Parathyroid adenoma (tissue), 2 donors: Measurements from ENCODE around the gene UBTD1.

Experiments used
- H2AFZ ChIP-seq: fragments of 300-600 bp; sonication (generic); one replicate; pipeline ENCODE4 v1.7.0; 2017; ENCODE audit warnings: antibody characterized with exemption, mild to moderate bottlenecking
- H3K27ac ChIP-seq: fragments of 300-600 bp; sonication (generic); one replicate; pipeline ENCODE4 v1.7.0; 2017
- H3K27me3 ChIP-seq: fragments of 300-600 bp; sonication (generic); one replicate; pipeline ENCODE4 v1.7.0; 2017; ENCODE audit warnings: low read length; ENCODE audit not compliant: control insufficient read depth, insufficient read depth
- H3K36me3 ChIP-seq: fragments of 300-600 bp; sonication (generic); one replicate; pipeline ENCODE4 v1.7.0; 2017; ENCODE audit warnings: low read length; ENCODE audit not compliant: control insufficient read depth, insufficient read depth
- H3K4me1 ChIP-seq: fragments of 300-600 bp; sonication (generic); one replicate; pipeline ENCODE4 v1.7.0; 2017; ENCODE audit warnings: control low read depth
- H3K4me2 ChIP-seq: fragments of 300-600 bp; sonication (generic); one replicate; pipeline ENCODE4 v1.7.0; 2017; ENCODE audit warnings: low read length
- H3K4me3 ChIP-seq: fragments of 300-600 bp; sonication (generic); one replicate; pipeline ENCODE4 v1.7.0; 2017; ENCODE audit warnings: low read depth, low read length
- H3K79me2 ChIP-seq: fragments of 300-600 bp; sonication (generic); one replicate; pipeline ENCODE4 v1.7.0; 2017; ENCODE audit warnings: control low read depth
- H3K9ac ChIP-seq: fragments of 300-600 bp; sonication (generic); one replicate; pipeline ENCODE4 v1.7.0; 2017; ENCODE audit warnings: mild to moderate bottlenecking
- H3K9me3 ChIP-seq: fragments of 300-600 bp; sonication (generic); one replicate; pipeline ENCODE4 v1.7.0; 2017; ENCODE audit warnings: low read length; ENCODE audit not compliant: control insufficient read depth
- TF ChIP-seq, protein P1 (sequence below): fragments of 300-600 bp; sonication (generic); IDR thresholded peaks from one replicate; pipeline ENCODE4 v1.7.0; 2017; ENCODE audit warnings: antibody characterized with exemption, mild to moderate bottlenecking
- donor health status: primary hyperparathyroidism.

The UBTD1 gene

DNA sequence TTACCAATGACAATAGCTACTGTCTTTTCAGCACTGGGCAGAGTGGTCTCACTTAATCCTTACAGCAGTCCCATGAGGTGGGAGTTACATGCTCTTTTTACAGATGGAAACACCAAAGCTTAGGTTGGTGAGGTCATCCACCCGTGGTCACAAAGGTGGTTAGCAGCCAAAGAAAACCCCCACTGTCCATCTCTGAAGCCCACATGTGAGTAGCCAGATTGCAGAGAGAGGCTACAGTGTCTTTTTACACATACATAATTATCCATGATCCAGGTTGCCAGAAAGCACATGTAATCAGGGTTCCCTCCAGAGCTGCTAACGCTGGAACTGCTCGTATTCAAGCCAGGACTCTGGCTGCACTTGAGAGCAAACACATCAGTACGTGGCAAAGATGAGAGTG lies 49.2 kb downstream of the UBTD1 start:
- no peak overlapping the region for H3K4me2 ChIP-seq
- H2AFZ ChIP-seq: no peak overlapping the region
- H3K4me3 ChIP-seq: no peak overlapping the region
- no peaks in the 10 kb centered on the region for H3K9me3 ChIP-seq
- TF ChIP-seq, protein P1, sequence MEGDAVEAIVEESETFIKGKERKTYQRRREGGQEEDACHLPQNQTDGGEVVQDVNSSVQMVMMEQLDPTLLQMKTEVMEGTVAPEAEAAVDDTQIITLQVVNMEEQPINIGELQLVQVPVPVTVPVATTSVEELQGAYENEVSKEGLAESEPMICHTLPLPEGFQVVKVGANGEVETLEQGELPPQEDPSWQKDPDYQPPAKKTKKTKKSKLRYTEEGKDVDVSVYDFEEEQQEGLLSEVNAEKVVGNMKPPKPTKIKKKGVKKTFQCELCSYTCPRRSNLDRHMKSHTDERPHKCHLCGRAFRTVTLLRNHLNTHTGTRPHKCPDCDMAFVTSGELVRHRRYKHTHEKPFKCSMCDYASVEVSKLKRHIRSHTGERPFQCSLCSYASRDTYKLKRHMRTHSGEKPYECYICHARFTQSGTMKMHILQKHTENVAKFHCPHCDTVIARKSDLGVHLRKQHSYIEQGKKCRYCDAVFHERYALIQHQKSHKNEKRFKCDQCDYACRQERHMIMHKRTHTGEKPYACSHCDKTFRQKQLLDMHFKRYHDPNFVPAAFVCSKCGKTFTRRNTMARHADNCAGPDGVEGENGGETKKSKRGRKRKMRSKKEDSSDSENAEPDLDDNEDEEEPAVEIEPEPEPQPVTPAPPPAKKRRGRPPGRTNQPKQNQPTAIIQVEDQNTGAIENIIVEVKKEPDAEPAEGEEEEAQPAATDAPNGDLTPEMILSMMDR: no peak
- peaks cover 2% of the 10 kb centered on the region for H3K79me2 ChIP-seq
- H3K27me3 ChIP-seq: no peaks in the 10 kb centered on the region
- H3K4me1 ChIP-seq: peaks cover 1% of the 10 kb centered on the region
- no peaks in the 10 kb centered on the region for H3K36me3 ChIP-seq
- H3K9ac ChIP-seq: no peak overlapping the region
- no peak overlapping the region for H3K27ac ChIP-seq

DNA sequence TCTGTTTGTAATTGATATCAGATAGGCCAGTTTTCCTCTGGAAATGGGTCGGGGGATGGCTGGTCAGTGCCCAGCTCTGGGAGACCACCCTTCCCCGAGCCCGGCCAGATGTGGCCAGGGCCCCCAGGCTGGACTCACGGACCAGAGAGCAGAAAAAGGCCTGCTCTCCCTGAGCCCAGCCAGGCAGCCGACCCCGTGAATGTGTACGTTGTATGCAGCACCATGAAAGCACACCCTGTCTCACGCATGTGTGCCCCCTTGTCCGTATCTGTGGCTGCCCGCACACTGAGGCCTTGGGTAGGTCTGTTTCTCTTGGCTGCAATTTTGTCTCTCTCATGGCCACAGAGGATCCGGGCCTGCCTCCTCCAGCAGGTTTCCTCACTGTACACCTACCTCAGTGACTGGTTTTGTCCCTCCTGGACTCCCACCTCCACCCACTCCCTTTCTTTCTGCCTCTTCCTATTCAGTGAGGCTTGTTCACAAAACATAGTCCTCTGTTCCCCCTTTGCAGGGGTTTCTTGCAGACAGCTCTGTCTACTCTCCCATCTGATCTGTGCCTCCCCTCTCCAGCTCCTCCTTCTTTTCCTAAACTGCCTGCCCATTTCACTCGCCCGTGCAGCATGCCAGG lies 50.2 kb downstream of the UBTD1 start:
- H3K4me1 ChIP-seq: peaks cover 4% of the 10 kb centered on the region
- no peak overlapping the region for H3K9ac ChIP-seq

DNA sequence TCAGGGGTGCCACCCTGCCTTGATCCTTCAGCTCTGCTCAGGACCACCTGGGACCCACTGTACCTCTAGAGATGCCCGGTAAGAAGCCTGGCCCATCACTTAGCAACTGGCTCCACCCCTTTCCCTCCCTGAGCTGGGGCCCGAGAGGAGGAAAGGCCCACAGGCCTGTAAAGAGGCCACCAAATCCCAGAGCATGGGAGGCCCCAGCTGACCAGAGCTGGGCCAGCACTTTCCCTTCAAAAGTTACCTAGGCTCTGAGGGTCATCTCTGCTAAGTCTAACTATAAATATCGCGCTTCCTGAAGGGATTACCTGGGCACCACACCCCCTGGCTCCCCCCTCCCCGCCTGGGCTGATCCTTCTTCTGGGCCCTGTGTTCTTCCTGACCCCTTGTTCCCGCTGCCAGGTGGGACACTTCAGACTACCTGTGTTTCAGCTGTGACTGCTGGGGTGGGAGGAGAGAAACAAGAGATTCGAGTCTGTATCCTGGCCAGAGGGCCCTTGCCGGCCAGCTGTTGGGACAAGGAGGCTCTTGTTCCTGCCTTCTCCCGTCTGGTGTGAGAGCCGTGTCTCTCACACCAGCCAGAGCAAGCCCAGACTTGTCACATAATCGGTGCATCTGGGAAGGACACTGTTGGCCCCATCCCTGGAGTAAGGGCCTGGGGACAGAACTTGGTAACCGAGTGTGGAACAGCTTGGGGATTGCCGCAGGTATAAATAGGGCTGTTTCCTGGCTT lies 51.0 kb downstream of the UBTD1 start:
- Histone ChIP-seq H3K9me3 (no peaks in the 10 kb centered on the region), H3K79me2 (peaks cover 2% of the 10 kb centered on the region), H3K27me3 (no peaks in the 10 kb centered on the region), H3K27ac (no peak overlapping the region), H3K4me1 (peaks cover 4% of the 10 kb centered on the region), H3K9ac (no peak overlapping the region), H2AFZ (peak overlapping the region; percentile 2), H3K4me2 (no peak overlapping the region), H3K36me3 (no peaks in the 10 kb centered on the region), H3K4me3 (no peak overlapping the region)
- TF ChIP-seq, protein P1: no peak

More for the DNA sequence above, 50.2 kb downstream of the UBTD1 start:
- H3K79me2 ChIP-seq: peaks cover 2% of the 10 kb centered on the region
- H3K4me3 ChIP-seq: no peak overlapping the region
- no peak overlapping the region for H3K4me2 ChIP-seq
- H3K27me3 ChIP-seq: no peaks in the 10 kb centered on the region
- TF ChIP-seq, protein P1: no peak
- H3K9me3 ChIP-seq: no peaks in the 10 kb centered on the region
- no peak overlapping the region for H2AFZ ChIP-seq
- no peaks in the 10 kb centered on the region for H3K36me3 ChIP-seq
- no peak overlapping the region for H3K27ac ChIP-seq

DNA sequence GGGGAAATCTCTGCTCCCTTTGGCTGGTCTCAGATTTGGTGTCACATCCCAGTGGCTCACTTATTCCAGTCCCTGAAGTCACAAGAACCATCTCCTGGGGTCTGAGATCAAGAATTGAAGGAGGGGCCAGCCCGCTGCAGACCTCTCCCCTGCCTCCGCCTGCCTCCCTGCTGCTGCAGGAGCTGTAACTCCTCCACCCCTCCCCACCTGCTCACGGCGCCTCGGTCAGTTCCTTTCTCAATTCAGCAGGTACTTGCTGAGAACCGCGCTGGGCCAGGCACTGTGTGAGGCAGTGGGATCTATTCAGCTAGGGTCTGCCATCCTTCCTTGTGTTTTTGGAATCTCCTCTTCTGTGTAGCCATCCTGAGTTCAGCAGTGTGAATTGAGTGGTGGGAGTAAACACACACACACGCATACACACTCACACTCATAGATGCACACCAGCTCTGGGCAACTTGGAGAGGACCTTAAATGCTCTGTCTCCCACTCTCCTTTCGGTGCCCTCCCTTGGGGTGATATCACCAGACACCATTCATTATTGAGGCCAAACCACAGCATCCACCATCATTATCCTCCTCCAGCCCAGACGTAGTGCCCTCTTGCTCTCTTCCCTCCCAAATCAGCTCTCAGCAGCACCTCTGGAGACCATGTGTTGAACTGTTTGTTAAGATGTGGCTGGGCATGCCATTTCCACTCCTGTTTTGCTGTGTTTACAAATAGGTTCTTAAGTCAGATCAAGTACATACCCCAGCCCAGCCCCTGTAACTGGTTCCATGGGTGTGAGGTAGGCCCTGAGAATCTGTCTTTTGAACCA lies 51.8 kb downstream of the UBTD1 start:
- TF ChIP-seq, protein P1: no peak
- Histone ChIP-seq H3K9ac (no peak overlapping the region), H3K36me3 (no peaks in the 10 kb centered on the region), H3K27me3 (no peaks in the 10 kb centered on the region), H3K4me1 (peaks cover 4% of the 10 kb centered on the region), H2AFZ (no peak overlapping the region), H3K27ac (no peak overlapping the region), H3K9me3 (no peaks in the 10 kb centered on the region), H3K4me2 (no peak overlapping the region), H3K4me3 (no peak overlapping the region), H3K79me2 (peaks cover 2% of the 10 kb centered on the region)
